GM19468 (cell line): ENCODE data around the gene PDE1C.
"Not testable (repeated sequence)": the region's sequence is repeated elsewhere in the genome, so short reads cannot be mapped to it uniquely, and the experiment has no call there.

Source experiments
- ATAC-seq: cut with Tn5 transposase; IDR thresholded peaks from one replicate; pipeline ENCODE4 v1.9.1; 2021; ENCODE audit warnings: mild to moderate bottlenecking, moderate library complexity, moderate number of reproducible peaks; ENCODE audit not compliant: unreplicated experiment; ENCODE audit errors: extremely low read depth

The PDE1C gene

DNA sequence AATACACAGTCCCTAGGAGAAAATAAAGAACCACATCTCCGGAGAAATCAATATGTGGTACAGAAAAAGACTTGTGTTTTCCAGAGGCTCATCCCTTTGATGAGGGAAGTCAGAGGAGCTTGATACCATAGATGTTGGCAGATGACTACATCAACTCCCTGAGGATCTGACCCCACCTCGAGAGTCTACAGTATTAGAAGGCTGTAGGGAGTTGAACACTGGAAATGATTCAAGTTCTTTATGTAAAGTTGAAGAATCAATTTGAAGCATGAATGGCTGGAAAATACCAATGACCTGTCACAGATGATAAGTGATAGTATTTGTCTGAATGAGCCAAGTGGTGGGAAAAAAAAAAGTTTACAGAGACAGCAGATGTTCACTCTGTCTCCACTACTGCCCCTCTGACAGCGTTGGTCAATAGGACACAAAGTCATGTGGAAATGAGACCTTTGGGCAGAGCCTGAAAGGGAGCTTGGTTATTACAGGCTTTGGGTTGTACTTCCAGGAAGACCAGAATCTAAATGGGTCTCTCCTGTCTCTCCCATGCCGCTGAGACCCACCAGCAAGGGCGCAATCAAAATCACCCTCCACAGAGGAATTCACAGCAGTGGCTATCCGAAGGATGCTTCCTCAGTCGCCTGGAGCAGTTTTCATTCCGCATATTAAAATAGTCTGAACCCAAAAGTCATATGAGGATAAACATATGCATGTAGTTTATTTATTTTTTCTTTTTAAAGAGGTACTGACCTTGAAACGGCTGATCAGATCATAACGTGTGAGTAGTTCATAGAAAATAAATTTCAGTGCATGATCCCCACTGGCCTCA is 197.4 kb downstream of the PDE1C start:
- no peak for ATAC-seq

DNA sequence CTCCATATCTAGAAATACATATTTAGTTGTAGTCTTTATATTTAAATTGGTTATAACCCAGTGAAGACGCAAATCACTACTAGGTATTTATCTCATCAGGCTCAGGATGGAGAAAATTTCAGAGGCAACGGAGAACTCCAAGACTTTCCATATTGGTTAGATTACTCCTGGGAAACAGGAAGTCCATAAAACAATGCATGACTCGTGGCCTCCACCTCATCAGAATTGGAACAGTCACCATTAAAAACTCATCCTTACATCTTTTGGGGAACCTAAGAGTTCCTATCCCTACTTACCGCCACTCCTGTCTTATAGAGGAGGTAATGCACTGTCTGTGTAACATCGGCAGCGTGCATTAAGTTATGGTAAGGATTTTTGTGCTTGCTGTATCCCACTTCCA is 205.6 kb downstream of the PDE1C start:
- no peak for ATAC-seq

DNA sequence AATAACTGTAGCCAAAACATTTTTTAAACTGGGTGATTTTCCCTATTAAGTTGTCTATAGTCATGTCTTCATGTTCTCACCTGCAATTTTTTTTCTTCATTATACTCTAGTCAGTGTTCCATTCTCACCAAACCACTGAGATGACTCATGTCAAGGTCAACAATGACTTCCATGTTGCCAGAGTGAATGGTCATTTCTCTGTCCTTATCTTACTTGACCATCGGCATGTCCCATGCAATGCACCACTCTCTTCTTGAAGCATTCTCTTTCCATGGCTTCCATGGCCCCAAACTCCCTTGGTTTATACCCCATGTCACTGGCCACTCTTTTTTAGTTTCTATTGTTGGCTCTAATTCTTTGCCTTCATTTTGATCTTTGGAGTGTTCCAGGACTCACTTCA is 209.3 kb downstream of the PDE1C start:
- ATAC-seq = no peak

DNA sequence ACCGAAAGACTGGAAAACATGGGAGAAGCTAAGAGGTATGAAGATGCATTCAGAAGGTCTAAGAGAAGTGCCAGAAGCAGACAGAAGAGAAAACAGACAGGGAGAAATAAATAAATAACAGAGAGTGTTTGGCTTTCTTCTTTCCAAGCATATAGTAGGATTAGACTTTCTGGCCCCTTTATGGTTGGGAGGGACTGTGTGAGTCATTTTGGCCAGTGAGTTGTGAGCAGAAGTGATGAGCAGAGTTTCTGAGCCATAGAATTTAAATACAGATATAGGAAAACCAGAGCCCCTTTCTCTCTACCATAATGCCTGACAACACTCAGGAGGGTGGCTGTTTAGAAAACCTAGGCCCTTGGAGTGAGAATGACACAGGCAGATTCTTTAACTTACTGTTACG is 212.2 kb downstream of the PDE1C start:
- ATAC-seq = no peak

DNA sequence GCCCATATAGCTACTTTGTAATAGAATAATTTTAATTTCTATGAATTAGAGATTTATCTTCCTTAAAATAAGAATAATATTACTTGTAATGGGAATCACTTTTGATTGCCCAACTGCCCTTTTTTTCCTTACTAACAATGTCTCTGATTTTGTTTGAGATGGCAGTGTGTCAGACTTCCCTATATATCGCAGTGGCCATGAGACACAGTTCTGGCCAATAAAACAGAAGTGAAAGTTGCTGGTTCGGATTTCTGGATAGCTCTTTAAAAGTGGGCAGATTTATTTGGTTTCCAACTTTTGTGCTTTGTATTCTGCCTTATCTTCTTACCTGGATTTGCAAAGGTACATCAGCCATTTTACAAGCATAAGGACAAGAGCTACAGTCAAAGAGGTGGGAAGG is 213.0 kb downstream of the PDE1C start:
- no peak for ATAC-seq

DNA sequence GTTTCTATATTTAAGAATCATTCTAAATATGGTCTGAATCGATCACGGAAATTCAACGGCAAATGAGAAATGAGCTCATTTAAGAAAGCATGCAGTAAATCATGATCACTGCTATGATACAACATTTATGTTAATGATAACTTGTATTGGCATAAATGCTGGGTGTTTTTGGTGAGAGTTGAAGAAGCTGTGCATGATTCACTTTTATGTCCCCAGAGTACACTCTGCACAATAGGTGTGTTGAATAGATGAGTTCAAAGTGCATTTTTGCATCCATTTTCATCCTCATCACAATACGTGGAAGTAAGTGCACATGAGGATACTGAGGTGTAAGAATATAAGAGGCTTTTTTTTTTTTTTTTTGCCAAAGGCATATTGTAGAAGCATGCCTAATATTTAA is 213.9 kb downstream of the PDE1C start:
- ATAC-seq = no peak

DNA sequence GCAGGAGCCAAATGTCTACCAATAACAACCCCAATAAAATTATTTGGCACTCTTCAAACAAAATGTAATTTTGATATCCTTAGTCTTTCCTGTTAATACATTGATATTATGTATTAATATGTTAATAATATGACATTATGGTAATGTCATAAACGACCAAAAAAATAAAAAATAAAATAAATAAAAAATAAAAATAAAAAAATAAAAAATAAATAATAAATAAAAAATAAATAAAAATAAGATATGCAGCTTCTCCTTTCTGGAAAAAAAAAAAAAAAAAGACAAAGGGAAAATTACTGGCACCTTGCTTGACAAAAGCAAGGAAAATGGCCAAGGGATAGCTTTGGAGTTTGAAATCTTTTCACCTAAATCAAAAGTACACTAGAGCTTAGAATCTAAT is 214.7 kb downstream of the PDE1C start:
- no peak for ATAC-seq

DNA sequence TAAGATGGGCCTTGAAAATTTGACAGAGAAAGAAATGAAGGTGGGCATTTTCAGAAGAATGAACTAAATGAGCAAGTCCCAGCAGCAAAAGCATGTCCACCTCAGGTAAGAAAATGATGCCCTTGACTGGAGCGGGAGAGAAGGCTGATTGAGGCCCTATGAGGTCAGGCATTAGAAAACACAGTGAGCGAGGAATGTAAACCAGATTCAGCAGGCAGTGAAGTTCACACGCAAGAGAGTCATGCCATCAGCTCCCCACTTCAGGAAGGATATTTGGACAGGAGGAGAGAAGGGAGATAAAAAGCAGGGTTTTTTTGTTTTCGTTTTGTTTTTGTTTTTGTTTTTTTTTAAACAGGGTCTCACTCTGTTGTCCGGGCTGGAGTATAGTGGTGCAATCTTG is 216.8 kb downstream of the PDE1C start:
- no peak for ATAC-seq

DNA sequence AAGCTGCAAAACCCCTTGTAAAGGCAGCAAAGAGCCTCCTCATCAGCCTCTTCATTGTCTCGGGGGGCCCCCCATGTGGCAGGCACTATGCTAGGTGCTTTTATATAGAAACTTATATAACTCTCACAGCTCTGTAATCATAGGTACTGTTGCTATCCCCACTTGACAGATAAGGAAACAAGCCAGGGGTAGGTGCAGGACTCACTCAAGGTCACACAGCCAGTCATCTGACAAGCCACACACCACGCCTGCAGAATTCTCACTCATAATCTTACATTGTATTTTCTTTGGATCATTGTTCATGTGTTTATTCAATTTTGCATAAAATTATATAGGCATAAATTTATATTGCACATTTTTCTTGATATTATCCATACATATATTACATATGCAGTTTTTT is 217.7 kb downstream of the PDE1C start:
- ATAC-seq = no peak

DNA sequence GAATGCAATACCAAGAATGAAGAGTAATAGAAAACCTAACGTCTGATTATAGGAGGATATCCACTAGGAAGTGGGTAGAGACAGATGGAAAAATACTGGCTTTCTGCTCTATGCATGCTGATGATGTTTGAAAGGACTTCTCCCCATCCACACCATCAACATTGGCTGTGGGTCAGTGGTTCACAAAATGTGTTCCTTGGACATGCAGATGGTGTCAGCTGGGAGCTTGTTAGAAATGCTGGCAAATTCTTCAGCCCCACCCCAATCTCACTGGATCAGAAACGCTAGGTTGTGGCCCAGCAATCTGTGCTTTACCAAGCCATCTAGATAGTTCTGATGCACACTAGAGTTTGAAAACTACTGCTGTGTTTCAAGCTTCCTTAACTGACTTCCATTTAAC is 219.1 kb downstream of the PDE1C start:
- ATAC-seq = no peak

DNA sequence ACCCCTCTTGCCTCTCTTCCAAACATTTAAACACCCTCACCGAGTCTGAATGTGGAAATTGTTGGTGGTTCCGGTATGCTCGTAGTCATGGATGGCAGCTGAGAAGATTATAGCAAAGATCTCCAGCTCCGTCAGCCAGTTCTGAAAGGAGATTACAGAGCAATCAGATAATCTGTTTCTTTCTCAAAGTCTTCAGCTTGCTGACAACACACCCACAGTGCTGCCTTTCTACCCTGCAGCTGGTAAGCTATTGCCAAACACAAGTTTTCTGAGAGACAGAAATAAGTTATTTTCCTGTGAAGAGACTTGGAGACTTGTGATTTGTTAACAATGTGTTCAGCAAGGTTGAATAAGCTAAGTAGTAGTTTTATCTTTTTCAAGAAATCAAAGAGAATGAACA is 219.6 kb downstream of the PDE1C start:
- no peak for ATAC-seq

DNA sequence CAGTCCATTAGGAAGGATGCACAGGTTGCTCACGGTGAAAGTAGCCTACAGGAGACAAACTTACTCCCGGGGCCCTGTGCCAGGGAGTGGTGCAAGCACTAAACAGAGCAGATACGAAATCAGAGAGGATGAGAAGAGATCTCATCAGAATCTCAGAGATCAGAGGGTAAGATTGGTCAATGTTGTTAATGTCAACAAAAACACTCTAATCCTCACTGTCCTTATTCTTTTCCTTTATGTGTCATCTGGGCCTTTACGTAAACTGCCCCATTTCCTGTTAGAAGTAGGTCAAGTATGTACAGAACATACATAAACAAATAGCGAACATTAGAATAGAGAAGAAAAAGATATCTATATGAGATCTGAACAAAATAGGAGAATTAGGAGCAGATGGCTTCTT is 220.1 kb downstream of the PDE1C start:
- ATAC-seq = no peak

DNA sequence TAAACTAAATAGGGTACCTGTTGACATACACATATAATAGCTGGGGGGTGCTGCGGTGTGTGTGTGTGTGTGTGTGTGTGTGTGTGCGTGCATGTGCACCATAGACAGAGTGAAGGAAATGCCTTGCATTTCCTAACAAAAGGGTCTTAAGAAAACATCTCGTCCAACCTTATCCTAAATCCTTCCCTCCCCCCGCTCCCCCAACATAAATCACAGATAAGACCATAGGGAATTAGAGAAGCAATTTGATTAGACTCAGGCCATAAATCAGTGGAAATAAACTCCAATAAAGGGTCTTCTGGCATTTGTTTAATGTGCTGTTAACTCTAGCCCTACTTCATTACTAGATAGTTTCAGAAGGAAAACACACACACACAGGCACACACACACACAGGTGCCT is 234.7 kb downstream of the PDE1C start:
- no peak for ATAC-seq

DNA sequence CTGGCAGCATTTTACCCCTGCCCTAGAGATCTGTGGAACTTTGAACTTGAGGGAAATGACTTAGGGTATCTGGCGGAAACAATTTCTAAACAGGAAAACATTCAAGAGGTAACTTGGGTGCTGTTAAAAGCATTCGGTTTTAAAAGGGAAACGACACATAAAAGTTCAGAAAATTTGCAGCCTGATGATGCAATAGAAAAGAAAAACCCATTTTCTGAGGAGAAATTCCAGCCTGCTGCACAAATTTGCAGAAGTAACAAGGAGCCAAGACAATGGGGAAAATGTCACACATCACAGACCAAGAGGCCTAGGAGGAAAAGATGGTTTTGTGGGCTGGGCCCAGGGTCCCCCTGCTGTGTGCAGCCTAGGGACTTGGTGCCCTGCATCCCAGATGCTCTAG is 236.6 kb downstream of the PDE1C start:
- ATAC-seq = not testable (repeated sequence)

DNA sequence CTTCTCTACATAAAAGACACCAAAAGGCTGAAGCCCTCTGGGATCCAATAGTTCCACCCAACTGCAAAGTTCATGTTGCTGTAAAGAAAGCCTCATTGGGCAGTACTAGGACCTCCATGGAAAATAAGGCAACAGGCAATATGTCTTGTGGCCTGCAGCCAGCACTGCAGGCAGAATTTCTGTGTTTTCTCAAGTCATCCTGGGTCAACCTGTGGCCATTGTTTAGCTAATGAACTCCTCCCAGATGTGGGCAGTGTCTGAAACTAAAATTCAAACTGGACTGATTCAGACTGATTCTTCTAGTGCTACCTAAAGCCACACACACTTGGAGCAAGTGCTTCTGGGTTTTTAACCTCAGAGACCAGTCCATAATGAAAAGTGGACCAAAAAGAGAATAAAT is 241.7 kb downstream of the PDE1C start:
- ATAC-seq = no peak

DNA sequence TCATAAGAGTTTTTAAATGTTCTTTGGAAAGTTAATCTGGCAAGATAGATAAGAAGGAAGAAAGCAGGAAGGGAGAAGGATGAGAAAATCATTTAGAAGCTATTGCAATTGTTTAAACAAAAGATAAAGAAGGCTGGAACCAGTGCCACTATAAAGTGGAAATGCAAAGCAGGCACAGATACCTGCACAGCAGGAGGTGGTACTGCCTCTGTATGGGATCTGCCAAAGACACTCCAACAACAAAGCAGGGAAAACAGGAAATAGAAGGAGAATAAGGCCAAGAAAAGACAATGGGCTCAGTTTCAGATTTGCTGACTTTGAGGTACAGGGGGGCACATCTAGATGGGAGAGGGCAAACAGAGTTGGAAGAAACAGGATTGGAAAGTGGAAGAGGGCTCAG is 244.6 kb downstream of the PDE1C start:
- ATAC-seq = no peak

DNA sequence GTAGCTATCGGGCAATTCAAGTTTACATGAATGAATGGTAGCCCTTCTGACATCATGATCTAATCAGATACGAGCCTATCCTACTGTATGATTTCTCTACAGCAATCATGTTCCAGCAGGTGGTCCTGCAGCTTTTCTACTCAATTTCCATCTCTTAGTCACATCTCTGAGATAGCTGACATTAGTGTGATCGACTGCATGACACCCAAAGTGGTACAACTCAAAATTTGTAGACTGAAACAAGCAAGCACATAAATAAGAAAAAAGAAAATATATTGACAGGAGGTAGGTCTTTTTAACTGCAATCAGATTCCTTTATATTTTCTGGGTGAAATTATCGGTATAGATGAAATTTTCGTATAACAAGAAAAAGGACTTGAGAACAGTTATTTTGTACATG is 251.2 kb downstream of the PDE1C start:
- no peak for ATAC-seq

DNA sequence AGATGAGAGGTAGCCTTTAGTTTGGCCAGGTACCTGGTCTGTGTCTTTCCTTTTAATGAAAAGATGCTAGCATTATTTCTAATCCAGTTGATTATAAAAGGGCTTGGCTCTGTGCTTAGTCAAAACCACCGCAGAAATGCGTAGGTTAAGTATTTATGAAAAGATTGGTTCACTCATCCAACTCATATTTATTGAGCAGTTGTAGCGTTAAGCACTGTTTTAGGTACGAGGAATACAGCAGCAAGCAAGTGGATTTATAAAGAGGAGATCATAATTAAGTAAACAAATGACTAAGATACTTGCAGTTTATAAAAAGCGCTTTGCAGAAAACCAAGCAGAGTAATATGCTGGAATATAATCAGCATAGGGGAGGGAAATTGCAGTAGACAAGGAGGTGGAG is 253.4 kb downstream of the PDE1C start:
- ATAC-seq = no peak

DNA sequence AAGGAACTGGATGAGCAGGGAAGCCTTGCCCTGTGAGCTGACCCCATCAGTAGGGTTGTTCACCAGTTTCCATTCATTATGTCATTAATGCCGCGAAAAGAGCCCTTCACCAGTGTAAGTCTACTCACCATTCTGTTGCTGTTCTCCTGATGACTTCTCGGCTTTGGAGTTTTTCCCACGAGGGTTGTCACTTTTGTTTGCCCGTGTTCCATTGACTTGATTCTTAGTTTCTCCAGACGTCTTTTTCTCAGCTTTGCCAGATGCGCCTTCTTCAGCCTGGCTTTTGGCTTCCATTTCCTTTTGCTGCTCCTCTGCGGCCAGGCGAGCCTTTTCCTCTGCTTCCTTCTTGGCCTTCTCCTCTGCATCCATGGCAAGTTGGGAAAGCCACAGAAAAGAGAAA is 254.4 kb downstream of the PDE1C start:
- no peak for ATAC-seq

DNA sequence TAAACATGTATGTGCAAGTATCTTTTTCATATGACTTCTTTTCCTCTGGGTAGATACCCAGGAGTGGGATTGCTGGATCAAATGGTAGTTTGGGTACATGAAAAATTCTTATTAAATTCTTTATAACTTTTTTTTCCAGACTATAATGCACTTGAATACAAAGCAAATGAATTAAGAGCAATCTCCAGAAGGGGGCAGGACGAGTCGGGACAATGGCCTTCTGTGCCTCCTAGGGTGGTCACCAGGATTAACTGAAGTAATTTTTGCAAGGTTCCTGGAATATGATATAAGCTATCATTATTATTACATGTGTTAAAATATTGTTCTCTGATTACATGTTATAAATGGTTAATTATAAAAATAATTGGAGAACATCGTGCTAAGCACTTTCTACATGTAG is 256.0 kb downstream of the PDE1C start:
- ATAC-seq = no peak

DNA sequence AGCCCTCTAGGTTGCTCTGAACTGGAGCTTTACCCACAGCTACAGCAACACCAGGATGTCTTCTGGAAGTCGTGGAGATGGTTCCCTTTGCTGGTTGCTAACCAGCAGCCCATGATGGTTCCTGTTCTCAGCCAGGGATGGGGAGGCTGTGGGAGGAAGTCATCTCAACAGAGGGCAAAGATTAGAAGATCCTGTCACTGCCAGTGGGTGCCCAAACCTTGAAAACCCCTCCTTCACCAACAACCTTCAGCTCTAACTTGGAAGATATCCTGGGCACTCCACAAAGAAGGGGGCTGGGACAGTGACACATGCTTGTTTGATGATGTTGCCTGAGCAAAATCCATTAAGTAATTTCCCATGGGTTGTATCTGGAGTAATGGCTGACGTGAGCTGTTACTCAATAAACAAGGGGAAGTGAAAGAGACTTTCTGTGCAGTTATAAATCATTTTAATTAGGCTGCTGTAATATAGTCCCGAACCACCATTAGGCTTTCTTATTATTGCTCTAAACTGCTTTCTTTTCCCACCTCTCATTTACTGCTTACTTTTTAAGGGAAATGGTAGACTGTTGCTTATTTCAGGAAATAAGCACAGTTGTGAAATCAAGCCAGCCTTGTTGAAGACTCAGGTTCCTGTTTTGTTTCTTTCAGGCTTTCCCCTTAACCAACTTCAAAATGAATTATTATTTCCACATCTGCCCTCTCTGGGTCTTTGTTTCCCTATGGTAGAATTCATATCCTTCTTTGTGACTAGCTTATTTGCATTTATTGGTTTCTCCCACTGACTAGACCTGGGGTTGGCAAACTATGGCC is 258.4 kb downstream of the PDE1C start:
- no peak for ATAC-seq
